MM.1S (cell line): ENCODE data around the gene YAF2.

Experiments
- CTCF ChIP-seq: fragments of 300-600 bp; sonication (generic); IDR thresholded peaks from 2 replicates; pipeline ENCODE4 v1.5.1; 2016; ENCODE audit warnings: antibody characterized with exemption, low read length, mixed read lengths
- EZH2phosphoT487 ChIP-seq: fragments of 300-600 bp; sonication (generic); IDR thresholded peaks from 2 replicates; pipeline ENCODE4 v1.6.1; 2018; ENCODE audit warnings: antibody characterized with exemption, low read length

DNA sequence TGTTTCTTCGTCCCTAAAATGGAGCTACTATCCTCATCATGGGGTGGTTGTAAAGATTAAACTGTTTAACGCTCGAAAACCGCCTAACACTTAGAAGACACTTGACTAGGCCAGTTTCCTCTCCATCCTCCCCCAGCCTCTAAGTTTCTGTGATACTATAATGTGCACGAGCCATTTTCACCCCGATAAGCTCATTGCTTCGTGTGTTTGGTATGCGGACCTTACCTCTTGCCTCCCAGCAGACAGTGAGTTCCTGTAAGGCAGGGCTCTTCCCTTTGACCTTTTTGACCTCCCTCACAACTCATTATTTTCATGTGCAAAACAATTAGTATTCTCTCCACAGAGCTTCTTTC is 92.9 kb downstream of the YAF2 start:
- TF ChIP-seq CTCF = no peak
- TF ChIP-seq EZH2phosphoT487 = no peak
